ENCODE measurements around the gene GLCCI1. TPM values are rescaled to one million over a fixed set of nuclear protein-coding genes. Genes with fewer than 3 reads are reported as not detected.

The GLCCI1 gene
- total and polyA plus RNA-seq, 5 donors from 2014 or later: 12.6 to 88.1 (median 31.6) TPM

DNA sequence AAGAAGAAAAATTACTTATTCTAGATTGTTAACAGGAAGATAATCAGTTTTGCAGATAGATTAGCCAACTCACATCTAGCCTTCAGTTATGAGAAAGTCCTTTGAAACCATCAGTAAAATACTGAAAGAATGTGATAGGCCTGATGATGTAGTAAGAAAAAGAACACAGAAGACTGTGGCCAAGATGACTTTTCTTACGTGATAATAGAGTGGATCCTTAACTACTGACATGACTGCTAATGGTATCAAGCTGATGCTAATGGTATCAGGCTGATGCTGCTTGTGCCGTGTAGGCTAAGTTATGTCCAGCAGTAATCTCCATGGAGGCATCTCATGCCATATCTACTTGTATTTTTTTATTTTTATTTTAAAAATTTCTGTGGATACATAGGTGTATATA is 114.2 kb downstream of the GLCCI1 start:
- Mint-ChIP-seq H3K27me3 (no peaks in the 10 kb centered on the region), H3K9me3 (no peaks in the 10 kb centered on the region), H3K27ac (no peak overlapping the region), H3K4me3 (no peak overlapping the region), H3K4me1 (peaks cover 15 to 32% (median 21%) of the 10 kb centered on the region in 4 donors), H3K36me3 (peaks cover 34% of the 10 kb centered on the region)
- H3K27me3 ChIP-seq (ENCODE audit: control insufficient read depth, insufficient read depth, low read length): no peaks in the 10 kb centered on the region
- no peaks in the 10 kb centered on the region for H3K4me1 ChIP-seq (ENCODE audit: control insufficient read depth, insufficient read depth, low read length, poor library complexity, severe bottlenecking)
- peaks cover 35% of the 10 kb centered on the region for H3K36me3 ChIP-seq (ENCODE audit: control insufficient read depth, insufficient read depth, low read length)
- ATAC-seq (ENCODE audit: low read depth in 2 of 2) (no peak), DNase-seq (no peak)
- no peaks in the 10 kb centered on the region for H3K9me3 ChIP-seq (ENCODE audit: control insufficient read depth in 2 of 2, low read length in 2 of 2)
- no peak overlapping the region for H3K4me3 ChIP-seq (ENCODE audit: low read depth, low read length)
- H3K27ac ChIP-seq (ENCODE audit: insufficient read depth, low read length, poor library complexity, severe bottlenecking): peak overlapping the region; percentile 6

- no peak for ATAC-seq (ENCODE audit: low read depth in 2 of 2)
Measured at GRCh38 chr7:8084836-8085235, 116.2 kb downstream of the GLCCI1 start.

DNA sequence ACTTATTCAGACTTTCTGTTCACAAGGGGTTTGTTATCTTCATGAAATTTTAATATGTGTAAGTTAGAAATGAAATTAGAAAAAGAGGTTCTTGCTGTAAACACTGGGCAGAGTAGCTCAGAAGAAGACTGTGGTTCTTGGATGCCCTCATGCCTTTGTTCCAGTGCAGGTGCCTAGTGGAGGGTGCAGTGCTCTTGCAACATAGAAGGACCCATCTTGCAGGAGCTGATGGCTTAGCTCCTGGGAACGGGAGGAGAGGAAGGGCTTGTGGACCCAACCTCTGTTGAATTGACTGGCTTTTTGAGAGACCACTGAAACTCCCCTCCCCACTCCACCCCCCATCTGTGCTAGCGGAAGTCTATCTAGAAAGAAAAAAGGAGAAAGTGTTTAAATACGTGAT is 116.8 kb downstream of the GLCCI1 start:
- no peak for DNase-seq

More at GRCh38 chr7:8084836-8085235, 116.2 kb downstream of the GLCCI1 start:
- H3K27me3 ChIP-seq (ENCODE audit: control insufficient read depth, insufficient read depth, low read length): no peaks in the 10 kb centered on the region
- H3K9me3 Mint-ChIP-seq: no peaks in the 10 kb centered on the region
- no peak overlapping the region for H3K4me3 ChIP-seq (ENCODE audit: low read depth, low read length)
- H3K27ac Mint-ChIP-seq: peak overlapping the region; percentile 17 to 81 (median 34)
- H3K4me1 Mint-ChIP-seq: peaks cover 9 to 32% (median 21%) of the 10 kb centered on the region in 4 donors
- no peaks in the 10 kb centered on the region for H3K27me3 Mint-ChIP-seq
- no peaks in the 10 kb centered on the region for H3K9me3 ChIP-seq (ENCODE audit: control insufficient read depth in 2 of 2, low read length in 2 of 2)
- no peak overlapping the region for H3K27ac ChIP-seq (ENCODE audit: insufficient read depth, low read length, poor library complexity, severe bottlenecking)
- DNase-seq: no peak
- H3K4me3 Mint-ChIP-seq: peak overlapping the region in 1 of 4 donors; percentile 68
- peaks cover 32% of the 10 kb centered on the region for H3K36me3 ChIP-seq (ENCODE audit: control insufficient read depth, insufficient read depth, low read length)
- H3K36me3 Mint-ChIP-seq: peaks cover 36% of the 10 kb centered on the region
- H3K4me1 ChIP-seq (ENCODE audit: control insufficient read depth, insufficient read depth, low read length, poor library complexity, severe bottlenecking): no peaks in the 10 kb centered on the region

DNA sequence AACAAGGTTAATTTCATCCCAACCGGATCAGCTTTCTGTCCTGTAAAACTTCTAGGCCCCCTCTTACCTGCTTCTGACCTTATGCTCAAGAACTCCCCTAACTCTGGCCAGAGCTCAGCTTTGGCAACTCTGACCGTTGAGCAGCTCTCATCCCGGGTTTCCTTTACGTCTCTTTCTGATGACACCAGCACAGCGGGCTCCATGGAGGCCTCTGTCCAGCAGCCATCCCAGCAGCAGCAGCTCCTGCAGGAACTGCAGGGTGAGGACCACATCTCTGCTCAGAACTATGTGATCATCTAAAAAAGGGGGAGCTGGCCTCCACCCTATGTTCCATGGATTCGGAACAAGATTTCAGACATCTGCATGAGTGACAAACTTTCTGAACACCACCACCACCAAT is 117.6 kb downstream of the GLCCI1 start:
- peaks cover 46% of the 10 kb centered on the region for H3K36me3 Mint-ChIP-seq
- no peaks in the 10 kb centered on the region for H3K4me1 ChIP-seq (ENCODE audit: control insufficient read depth, insufficient read depth, low read length, poor library complexity, severe bottlenecking)
- no peaks in the 10 kb centered on the region for H3K9me3 Mint-ChIP-seq
- H3K4me3 Mint-ChIP-seq: no peak overlapping the region
- H3K27me3 Mint-ChIP-seq: no peaks in the 10 kb centered on the region
- peaks cover 7 to 34% (median 21%) of the 10 kb centered on the region in 4 donors for H3K4me1 Mint-ChIP-seq
- ATAC-seq (ENCODE audit: low read depth in 2 of 2) (no peak), DNase-seq (no peak)
- H3K9me3 ChIP-seq (ENCODE audit: control insufficient read depth in 2 of 2, low read length in 2 of 2): no peaks in the 10 kb centered on the region
- peak overlapping the region in 1 of 3 donors; percentile 10 for H3K27ac Mint-ChIP-seq
- H3K27ac ChIP-seq (ENCODE audit: insufficient read depth, low read length, poor library complexity, severe bottlenecking): no peak overlapping the region
- no peak overlapping the region for H3K4me3 ChIP-seq (ENCODE audit: low read depth, low read length)
- peaks cover 29% of the 10 kb centered on the region for H3K36me3 ChIP-seq (ENCODE audit: control insufficient read depth, insufficient read depth, low read length)
- no peaks in the 10 kb centered on the region for H3K27me3 ChIP-seq (ENCODE audit: control insufficient read depth, insufficient read depth, low read length)

More for the DNA sequence above, 116.8 kb downstream of the GLCCI1 start:
- ATAC-seq (ENCODE audit: low read depth in 2 of 2): no peak
- no peak overlapping the region for H3K27ac ChIP-seq (ENCODE audit: insufficient read depth, low read length, poor library complexity, severe bottlenecking)
- Mint-ChIP-seq H3K4me1 (peaks cover 7 to 38% (median 21%) of the 10 kb centered on the region in 4 donors), H3K4me3 (no peak overlapping the region), H3K27me3 (no peaks in the 10 kb centered on the region), H3K9me3 (no peaks in the 10 kb centered on the region), H3K27ac (peak overlapping the region in 1 of 3 donors; percentile 10), H3K36me3 (peaks cover 41% of the 10 kb centered on the region)
- no peaks in the 10 kb centered on the region for H3K4me1 ChIP-seq (ENCODE audit: control insufficient read depth, insufficient read depth, low read length, poor library complexity, severe bottlenecking)
- H3K36me3 ChIP-seq (ENCODE audit: control insufficient read depth, insufficient read depth, low read length): peaks cover 32% of the 10 kb centered on the region
- no peaks in the 10 kb centered on the region for H3K9me3 ChIP-seq (ENCODE audit: control insufficient read depth in 2 of 2, low read length in 2 of 2)
- no peak overlapping the region for H3K4me3 ChIP-seq (ENCODE audit: low read depth, low read length)
- no peaks in the 10 kb centered on the region for H3K27me3 ChIP-seq (ENCODE audit: control insufficient read depth, insufficient read depth, low read length)

GRCh38 chr7:8089036-8089780 is 120.6 kb downstream of the GLCCI1 start:
- no peak overlapping the region for H3K4me3 Mint-ChIP-seq
- Histone ChIP-seq H3K27me3 (ENCODE audit: control insufficient read depth, insufficient read depth, low read length) (no peaks in the 10 kb centered on the region), H3K4me3 (ENCODE audit: low read depth, low read length) (no peak overlapping the region), H3K36me3 (ENCODE audit: control insufficient read depth, insufficient read depth, low read length) (peaks cover 23% of the 10 kb centered on the region), H3K4me1 (ENCODE audit: control insufficient read depth, insufficient read depth, low read length, poor library complexity, severe bottlenecking) (no peaks in the 10 kb centered on the region), H3K9me3 (ENCODE audit: control insufficient read depth in 2 of 2, low read length in 2 of 2) (no peaks in the 10 kb centered on the region), H3K27ac (ENCODE audit: insufficient read depth, low read length, poor library complexity, severe bottlenecking) (no peak overlapping the region)
- peaks cover 0 to 26% (median 13%) of the 10 kb centered on the region in 4 donors for H3K4me1 Mint-ChIP-seq
- no peaks in the 10 kb centered on the region for H3K27me3 Mint-ChIP-seq
- H3K36me3 Mint-ChIP-seq: peaks cover 50% of the 10 kb centered on the region
- peaks cover 0 to 3% (median 0%) of the 10 kb centered on the region in 7 donors for H3K9me3 Mint-ChIP-seq
- H3K27ac Mint-ChIP-seq: peak overlapping the region in 2 of 3 donors; percentile 32 to 76
- DNase-seq (no peak), ATAC-seq (ENCODE audit: low read depth in 2 of 2) (no peak)

- no peaks in the 10 kb centered on the region for H3K27me3 Mint-ChIP-seq
- Histone ChIP-seq H3K27ac (ENCODE audit: insufficient read depth, low read length, poor library complexity, severe bottlenecking) (no peak overlapping the region), H3K36me3 (ENCODE audit: control insufficient read depth, insufficient read depth, low read length) (peaks cover 3% of the 10 kb centered on the region), H3K27me3 (ENCODE audit: control insufficient read depth, insufficient read depth, low read length) (no peaks in the 10 kb centered on the region), H3K9me3 (ENCODE audit: control insufficient read depth in 2 of 2, low read length in 2 of 2) (no peaks in the 10 kb centered on the region), H3K4me1 (ENCODE audit: control insufficient read depth, insufficient read depth, low read length, poor library complexity, severe bottlenecking) (no peaks in the 10 kb centered on the region), H3K4me3 (ENCODE audit: low read depth, low read length) (no peak overlapping the region)
- H3K9me3 Mint-ChIP-seq: peaks cover 0 to 4% (median 0%) of the 10 kb centered on the region in 7 donors
- ATAC-seq (ENCODE audit: low read depth in 2 of 2) (no peak), DNase-seq (no peak)
- H3K36me3 Mint-ChIP-seq: peaks cover 41% of the 10 kb centered on the region
- peaks cover 0 to 14% (median 9%) of the 10 kb centered on the region in 4 donors for H3K4me1 Mint-ChIP-seq
- H3K27ac Mint-ChIP-seq: peak overlapping the region in 2 of 3 donors; percentile 10 to 66
- H3K4me3 Mint-ChIP-seq: no peak overlapping the region
Measured at GRCh38 chr7:8092140-8092539, 123.5 kb downstream of the GLCCI1 start.

DNA sequence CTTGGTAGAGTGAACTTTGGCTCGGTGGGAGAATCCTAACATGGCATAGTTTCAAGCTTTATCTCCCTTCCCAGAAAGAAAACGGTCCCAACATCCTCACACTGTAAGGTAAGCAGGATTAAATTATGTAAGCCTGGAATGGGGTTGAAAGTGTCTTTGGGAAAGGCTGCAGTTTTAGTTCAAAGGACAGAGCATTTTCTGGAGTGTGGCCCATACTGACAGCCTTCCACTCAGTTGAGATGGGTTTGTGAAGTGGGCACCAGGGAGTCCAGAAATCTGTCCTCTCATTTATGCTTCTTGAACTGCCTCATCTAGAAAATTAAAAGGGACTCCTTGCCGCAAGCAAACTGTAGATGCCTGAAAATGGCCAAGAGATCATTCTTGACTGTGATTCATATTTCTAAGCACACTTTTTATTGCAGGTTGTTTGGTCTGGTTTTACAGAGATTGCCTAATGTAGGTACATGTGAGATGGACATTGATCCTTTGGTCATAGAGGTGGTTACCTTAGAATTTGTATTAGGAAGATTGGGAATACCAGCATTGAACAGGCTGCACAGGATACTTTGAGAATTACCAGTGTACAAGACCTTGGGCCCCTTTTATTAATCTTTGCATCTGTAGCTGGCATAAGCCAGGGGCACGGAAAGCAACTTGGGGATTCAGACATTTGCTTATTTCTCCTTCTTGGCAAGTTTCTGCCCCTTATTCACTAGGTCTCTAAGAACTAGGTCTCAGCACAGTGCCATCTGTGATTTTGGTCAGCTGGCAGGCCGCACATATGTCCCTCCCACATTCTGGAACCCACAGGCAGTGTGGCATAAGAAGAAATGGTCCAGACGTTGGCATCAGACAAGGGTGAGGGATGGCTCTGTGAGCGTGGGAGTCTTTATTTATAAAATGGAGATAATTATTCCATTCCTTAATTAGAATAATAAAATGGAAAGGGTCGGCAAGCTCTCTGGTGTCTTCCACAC is 125.9 kb downstream of the GLCCI1 start:
- ATAC-seq (ENCODE audit: low read depth in 2 of 2) (no peak), DNase-seq (no peak)
- H3K36me3 Mint-ChIP-seq: peaks cover 41% of the 10 kb centered on the region
- Histone ChIP-seq H3K36me3 (ENCODE audit: control insufficient read depth, insufficient read depth, low read length) (peaks cover 2% of the 10 kb centered on the region), H3K9me3 (ENCODE audit: control insufficient read depth in 2 of 2, low read length in 2 of 2) (no peaks in the 10 kb centered on the region), H3K4me1 (ENCODE audit: control insufficient read depth, insufficient read depth, low read length, poor library complexity, severe bottlenecking) (no peaks in the 10 kb centered on the region), H3K27ac (ENCODE audit: insufficient read depth, low read length, poor library complexity, severe bottlenecking) (no peak overlapping the region), H3K4me3 (ENCODE audit: low read depth, low read length) (no peak overlapping the region), H3K27me3 (ENCODE audit: control insufficient read depth, insufficient read depth, low read length) (no peaks in the 10 kb centered on the region)
- H3K9me3 Mint-ChIP-seq: peaks cover 0 to 16% (median 3%) of the 10 kb centered on the region in 7 donors
- H3K27ac Mint-ChIP-seq: peak overlapping the region in 2 of 3 donors; percentile 61 to 63
- no peaks in the 10 kb centered on the region for H3K27me3 Mint-ChIP-seq
- H3K4me3 Mint-ChIP-seq: no peak overlapping the region
- peaks cover 0 to 18% (median 8%) of the 10 kb centered on the region in 4 donors for H3K4me1 Mint-ChIP-seq

All from CD4-positive, CD25-positive, alpha-beta regulatory T cell (primary cell).